GM19463 (cell line): ENCODE data around the gene ZNF383.
"Not testable (repeated sequence)": the region's sequence is repeated elsewhere in the genome, so short reads cannot be mapped to it uniquely, and the experiment has no call there.

Source experiments
- ATAC-seq: cut with Tn5 transposase; IDR thresholded peaks from one replicate; pipeline ENCODE4 v1.9.1; 2021; ENCODE audit warnings: mild to moderate bottlenecking, moderate library complexity; ENCODE audit not compliant: unreplicated experiment

The ZNF383 gene

DNA sequence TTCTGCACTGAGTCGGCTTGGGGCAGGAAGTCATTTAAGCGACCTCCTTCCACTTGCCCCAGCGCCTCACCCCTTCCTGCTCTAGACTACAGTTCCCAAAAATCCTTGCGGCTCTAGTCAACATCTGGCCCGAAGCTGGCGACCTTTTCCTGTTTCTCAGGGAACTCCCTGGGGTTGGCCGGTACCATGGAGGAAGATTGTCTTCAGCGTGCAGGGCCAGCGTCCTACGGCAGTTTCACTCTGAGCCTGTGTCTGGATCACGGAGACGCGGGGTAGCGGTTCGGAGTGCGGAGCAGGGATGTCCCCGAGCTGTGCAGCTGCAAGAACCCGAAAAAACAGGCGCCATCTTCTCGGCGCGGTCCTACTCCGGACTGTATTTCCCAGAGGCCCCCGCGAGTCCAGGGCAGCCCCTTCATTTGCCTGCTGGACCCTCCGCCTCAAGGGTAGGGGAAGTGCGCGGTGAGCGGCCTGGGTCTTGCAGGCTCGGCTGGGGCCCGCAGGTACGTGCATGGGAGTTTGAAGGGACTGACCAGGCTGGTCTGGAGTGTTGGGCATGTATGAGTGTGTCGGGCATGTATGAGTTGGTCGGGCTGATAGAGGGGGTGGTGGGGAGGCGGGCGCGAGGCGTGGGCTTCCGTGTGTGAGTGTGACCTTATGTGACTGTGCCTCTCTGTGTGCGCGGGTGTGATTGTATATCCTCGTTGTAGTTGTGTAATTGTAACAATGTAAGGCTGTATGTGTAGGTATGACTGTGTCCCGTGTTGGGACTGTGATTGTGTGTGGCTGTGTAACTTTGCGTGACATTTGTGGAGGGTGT lies at the start of gene ZNF383:
Gene ZNF383 (plus strand): TSS at position 440 of the 817 bp plus-strand sequence. CDS start 12,240 bp downstream, outside the sequence.
- peak; percentile 91 for ATAC-seq

DNA sequence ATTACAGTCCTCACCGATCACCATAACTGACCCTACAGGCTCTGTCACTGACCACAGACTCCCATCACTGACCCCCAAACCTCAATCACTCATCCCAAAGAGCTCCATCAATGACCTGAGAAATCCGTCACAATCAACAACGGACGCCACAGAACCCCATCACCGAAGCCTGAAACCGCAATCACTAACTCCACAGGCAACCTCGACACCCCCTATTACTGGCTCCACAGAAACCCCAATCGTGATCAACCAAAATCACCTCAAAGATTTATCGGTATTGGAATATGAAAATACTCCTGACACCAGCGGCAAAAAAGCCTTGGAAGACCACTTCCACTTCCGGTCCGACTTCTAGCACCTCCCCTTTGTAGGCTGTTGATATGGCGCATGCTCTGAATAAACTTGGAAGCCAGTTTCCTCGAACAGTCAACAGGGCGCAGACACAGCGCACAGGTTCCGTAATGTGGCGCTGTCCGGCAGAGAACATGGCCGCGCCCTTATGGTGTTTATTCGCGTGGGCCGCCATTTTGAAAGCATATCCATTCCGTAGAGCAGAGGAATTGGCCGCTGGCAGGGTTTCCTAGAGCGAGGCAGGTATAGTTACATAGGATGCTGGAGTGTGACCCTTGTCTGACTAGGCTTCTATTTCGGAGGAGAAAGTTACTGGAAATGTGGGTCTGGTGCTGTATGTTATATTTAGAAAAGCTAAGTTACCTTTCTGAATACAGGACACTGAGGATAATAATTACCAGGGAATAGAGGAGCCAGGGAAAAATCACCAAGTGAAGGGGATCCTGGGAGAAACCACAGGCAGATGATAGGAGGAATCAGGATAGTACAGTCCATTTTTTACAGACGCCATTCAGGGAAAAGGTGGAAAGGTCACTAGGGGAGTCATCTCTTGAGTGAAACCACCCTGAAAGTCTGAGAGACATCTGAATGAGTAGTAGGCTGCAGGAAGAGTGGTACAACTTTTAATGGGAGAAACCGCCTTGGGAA lies 45.3 kb upstream of the ZNF383 start, which contains the start of gene ZNF585A:
Gene ZNF585A (minus strand): TSS at position 328 of the 999 bp plus-strand sequence. CDS start 2,785 bp downstream, outside the sequence.
- ATAC-seq: peak; percentile 99

DNA sequence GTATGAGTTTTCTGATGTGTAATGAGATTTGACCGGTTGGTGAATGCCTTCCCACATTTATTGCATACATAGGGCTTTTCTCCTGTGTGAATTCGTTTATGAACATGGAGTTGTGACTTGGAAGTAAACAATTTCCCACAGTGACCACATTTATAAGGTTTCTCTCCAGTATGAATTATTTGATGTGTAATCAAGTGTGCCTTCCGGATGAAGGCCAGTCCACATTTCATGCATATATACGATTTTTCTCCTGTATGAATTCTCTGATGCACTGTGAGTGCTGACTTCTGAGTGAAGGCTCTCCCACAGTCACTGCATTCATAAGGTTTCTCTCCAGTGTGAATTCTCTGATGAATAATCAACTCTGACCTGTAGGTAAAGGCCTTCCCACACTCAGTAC lies 31.9 kb upstream of the ZNF383 start:
- not testable (repeated sequence) for ATAC-seq

DNA sequence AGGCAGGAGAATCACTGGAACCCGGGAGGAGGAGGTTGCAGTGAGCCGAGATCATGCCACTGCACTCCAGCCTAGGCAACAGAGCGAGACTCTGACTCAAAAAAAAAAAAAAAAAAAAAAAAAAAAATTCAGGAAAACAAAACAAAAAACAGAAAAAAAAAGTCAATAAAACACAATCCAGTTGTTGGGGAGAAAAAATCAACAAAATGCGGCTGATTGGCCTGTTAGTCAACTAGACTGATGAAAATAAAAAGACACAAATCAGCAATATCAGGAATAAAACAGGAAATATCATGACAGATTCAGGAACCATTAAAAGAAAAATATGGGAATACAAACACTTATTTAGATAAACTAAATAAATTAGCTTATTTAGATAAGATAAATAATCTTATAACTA lies 22.8 kb upstream of the ZNF383 start:
- ATAC-seq: not testable (repeated sequence)

DNA sequence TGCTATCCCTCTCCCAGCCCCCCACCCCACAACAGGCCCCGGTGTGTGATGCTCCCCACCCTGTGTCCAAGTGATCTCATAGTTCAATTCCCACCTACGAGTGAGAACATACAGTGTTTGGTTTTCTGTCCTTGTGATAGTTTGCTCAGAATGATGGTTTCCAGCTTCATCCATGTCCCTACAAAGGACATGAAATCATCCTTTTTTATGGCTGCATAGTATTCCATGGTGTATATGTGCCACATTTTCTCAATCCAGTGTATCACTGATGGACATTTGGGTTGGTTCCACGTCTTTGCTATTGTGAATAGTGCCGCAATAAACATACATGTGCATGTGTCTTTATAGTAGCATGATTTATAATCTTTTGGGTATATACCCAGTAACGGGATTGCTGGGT lies 20.9 kb upstream of the ZNF383 start:
- not testable (repeated sequence) for ATAC-seq

DNA sequence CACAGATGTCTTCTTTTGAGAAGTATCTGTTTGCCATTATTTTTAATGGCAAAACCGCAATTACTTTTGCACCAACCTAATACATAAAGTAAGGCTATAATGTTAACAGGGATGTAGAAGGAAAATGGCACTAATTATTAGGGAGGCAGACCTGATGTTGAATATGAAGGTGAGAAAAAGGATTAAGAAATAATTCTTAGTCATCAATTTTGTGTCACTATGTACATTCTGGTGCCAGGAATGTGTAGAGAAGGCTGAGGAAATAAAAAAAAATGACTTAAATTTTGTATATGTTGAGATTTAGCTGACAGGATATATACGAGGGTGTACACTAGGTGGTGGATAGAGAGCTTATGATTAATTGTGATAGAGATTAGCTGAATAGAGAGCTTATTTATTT lies 20.2 kb upstream of the ZNF383 start:
- ATAC-seq: no peak

DNA sequence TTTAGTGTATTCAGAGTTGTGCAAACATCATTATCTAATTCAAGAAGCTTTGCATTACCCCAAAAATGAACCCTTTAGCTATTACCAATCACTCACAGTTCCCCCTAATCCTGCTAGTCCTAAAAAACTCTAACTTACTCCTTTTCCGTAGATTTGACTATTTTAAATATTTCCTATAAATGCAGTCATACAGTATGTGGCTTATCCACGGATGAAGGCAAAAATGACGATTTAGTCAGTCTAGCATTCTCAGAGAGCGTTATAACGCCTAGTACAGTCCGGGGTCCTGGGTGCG lies 587 bp upstream of the ZNF383 start:
- ATAC-seq: no peak

DNA sequence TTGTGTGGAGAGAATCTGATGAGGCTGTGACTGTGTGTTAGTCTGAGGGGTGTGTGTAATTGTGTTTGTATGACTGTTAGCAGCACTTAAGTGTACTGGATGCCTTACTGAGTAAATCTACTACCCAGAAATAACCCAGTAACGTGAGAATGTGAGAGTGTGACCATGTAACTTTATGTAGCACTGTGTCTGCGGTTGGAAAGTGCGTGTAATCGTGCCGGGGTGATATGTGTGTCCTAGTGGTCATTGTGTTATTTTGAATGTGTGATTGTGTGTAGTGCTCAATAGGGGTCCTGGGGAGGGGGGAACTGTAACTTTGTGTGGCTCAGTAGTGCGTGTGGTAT lies 550 bp downstream of the ZNF383 start:
- ATAC-seq: no peak

DNA sequence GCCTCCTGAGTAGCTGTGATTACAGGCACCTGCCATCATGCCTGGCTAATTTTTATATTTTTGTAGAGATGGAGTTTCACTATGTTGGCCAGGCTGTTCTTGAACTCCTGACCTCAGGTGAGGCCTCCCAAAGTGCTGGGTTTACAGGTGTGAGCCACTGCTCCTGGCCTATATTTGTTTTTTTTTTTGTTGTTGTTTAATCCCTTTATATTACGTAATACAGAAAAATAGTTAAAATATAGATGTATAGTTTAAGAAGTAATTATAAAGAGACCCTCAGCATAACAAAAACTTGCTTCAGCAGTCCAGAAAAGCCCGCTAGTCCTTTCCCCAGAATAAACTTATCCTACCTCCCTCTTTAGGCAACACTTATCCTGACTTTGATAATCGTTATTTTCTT lies 2.4 kb downstream of the ZNF383 start:
- ATAC-seq: no peak

DNA sequence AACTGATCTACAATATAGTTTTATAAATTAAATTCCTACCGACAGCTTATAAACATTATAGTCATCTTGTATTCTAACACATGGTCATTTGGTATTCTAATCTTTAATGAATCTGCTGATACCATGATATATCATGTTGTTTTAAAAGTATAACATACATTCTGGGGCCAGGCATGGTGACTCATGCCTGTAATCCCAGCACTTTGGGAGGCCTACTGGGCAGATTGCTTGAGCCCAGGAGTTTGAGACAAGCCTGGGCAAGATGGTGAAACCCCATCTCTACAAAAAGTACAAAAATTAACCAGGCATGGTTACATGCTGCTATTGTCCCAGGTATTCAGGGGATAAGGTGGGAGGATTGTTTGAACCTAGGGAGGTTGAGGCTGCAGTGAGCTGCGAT lies 3.1 kb downstream of the ZNF383 start:
- ATAC-seq: no peak

DNA sequence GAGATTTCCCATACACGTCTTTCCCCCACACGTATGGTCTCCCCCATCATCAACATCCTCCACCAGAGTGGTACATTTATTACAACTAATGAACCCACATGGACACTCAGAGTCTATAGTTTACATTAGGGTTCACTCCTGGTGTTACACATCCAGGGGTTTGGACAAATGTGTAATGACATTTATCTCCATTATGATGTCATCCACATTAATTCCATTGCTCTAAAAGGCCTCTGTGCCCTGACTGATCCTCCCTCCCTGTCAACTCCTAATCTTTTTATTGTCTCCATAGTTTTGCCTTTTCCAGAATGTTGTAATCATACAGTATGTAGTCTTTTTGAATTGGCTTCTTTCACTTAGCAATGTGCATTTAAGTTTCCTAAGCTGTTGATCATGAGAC lies 8.2 kb downstream of the ZNF383 start:
- ATAC-seq: no peak

DNA sequence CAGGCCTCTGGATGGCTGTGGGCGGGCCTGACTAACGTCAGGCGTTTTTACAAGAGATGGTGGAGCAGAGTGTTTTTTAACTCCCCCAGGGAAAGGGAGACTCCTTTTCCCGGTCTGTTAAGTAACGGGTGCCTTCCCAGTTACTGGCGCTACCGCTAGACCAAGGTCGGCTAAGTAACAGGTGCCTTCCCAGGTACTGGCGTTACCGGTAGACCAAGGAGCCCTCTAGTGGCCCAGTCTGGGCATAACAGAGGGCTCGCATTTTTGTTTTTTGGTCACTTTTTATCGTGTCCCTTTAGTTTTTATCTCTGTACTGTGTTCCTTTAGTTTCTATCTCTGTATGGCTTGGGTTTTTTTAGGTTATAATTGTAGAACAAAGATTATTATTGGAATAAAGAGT lies 10.0 kb downstream of the ZNF383 start:
- ATAC-seq: no peak

DNA sequence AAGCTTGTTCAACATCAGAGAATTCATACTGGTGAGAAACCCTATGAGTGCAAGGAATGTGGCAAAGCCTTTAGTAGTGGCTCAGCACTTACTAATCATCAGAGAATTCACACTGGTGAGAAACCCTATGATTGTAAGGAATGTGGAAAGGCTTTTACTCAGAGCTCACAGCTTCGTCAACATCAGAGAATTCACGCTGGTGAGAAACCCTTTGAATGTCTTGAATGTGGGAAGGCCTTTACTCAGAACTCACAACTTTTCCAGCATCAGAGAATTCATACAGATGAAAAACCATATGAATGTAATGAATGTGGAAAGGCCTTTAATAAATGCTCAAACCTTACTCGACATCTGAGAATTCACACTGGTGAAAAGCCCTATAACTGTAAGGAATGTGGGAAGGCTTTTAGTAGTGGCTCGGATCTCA lies 25.2 kb downstream of the ZNF383 start:
- ATAC-seq: no peak

DNA sequence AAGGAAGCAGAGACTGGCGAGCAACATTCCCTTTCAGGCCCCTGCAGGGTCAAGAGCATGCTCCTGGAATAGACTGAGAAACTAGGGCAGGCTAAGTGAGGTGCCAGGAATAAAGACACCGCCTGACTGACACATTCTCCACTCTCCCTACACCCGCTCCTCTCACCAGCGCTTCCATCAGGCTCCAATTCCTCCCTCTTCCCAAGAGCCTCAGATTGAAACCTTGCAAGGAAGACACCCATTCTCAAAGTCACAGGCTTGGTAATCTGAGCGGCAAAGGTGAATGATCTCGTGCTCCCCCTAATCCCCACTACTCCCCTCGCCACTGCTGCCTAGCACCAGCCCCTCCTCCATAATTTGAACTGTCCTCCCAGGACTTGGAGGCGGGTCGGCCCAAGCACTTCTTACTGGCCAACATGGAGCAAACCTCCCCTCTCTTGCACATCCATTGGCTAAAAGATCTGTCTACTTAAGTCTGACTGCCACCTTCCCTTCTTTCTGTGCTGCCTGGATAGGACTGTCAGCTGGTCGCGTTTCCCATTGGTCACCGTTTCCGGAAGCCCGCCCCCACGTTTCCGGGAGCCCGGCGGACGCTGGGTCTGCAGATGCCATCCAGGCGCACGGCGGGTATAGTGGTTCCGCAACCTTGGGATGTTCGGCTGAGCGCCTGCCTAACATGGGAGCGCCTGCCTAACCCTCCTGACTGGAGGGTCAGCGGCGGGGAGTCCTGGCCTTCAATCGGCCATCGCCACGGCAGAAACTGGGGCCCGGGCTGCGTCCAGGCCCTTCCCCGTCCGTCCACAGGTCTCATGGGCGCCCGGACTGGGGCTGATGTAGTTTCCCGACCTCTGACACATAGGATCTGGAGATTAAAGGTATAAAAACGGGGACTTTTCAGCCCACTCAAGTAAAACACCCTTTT lies 33.6 kb downstream of the ZNF383 start:
- no peak for ATAC-seq

DNA sequence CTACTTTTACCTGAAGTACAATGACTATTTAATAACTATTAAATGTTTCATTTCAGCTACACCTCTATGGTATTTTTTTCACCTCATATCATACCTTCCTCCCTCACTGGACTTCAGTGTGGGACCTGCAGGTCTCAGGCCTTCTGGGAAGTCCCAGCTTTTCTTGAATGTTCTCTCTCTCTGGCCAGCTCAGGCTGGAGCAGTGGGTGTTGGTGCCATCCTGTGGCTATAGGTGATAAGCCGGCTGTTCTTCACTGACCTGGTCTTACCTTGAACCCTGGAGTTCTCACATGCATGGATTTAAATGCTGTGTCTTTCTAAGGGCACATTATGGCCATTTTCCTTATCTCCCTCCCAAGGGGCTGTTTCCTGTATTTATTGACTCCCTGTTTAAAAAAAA lies 45.0 kb downstream of the ZNF383 start:
- ATAC-seq: not testable (repeated sequence)

DNA sequence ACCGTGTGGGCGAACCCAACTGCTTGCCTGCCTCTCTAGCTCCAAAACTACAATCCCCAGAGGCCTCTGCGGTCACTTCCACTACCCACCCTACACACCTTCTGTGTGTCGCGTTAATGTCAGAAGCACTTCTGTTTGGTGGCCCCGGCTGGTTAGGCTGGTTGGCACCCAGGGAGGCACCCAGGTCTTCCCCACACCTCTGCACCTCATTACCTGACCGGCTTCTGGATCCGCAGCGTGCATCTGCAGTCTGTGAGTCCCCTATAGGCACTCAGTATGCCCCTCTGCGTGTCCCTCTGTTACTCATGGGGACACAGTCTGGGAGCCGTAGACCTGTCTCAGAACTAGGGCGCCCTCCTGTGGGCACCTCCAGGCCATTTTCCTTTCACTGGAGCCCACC lies 49.0 kb downstream of the ZNF383 start:
- not testable (repeated sequence) for ATAC-seq

DNA sequence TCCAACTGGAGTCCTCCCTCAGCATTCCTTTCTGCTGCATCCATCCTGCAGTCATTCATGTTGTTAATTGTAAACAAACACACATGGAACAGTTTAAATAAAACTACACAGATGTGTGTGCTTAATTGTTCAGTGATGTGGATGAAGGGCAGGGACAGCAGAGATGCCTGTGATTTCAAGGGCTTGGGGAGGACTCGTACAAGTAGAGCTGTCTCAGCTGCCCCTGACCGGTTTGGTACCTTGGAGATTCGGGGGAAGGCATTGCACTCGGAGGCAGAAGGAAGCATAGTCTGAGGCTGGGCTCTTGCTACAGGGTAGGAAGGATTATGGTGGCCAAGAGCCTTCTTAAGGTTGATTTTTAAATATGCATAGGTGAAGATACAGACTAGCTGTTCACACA lies 49.7 kb downstream of the ZNF383 start:
- ATAC-seq: not testable (repeated sequence)

DNA sequence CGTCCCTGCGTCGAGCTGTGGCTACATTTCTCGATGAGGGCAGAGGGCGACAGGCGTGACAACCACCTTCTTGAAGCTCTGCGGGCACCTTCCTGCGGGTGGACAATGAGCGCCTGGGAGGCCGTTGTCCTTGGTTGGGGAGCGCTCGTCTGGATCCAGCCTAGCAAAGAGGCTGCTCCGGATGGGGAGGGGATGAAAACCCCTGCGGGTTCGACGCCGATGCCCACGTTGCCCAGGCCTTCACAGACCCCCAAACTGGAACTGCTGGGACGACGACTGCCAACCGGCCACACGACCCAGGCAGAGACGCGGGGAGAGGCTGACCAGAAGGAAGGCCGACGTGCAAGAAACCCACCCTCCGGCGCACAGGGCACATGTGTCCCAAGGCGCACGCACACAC lies 62.6 kb downstream of the ZNF383 start:
- ATAC-seq: not testable (repeated sequence)

DNA sequence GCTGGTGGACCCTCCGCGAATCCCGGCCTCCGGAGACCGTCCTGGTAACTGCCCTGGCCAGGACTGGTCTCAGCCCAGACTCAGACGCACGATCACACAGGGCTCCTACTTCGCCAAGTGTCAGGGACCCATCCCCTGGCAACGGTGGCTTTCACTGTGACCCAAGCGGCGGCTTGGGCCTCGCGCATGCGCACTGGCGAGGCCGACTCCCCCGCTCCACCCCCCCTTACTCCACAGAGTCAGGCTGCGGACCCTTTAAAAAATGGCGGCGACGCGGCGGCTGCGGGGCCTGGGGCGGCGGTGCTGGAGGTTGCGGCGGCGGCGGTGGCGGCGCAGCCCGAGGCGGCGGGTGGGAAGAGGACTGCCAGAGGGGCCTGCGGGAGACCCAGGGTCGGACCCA lies 66.0 kb downstream of the ZNF383 start:
- not testable (repeated sequence) for ATAC-seq

DNA sequence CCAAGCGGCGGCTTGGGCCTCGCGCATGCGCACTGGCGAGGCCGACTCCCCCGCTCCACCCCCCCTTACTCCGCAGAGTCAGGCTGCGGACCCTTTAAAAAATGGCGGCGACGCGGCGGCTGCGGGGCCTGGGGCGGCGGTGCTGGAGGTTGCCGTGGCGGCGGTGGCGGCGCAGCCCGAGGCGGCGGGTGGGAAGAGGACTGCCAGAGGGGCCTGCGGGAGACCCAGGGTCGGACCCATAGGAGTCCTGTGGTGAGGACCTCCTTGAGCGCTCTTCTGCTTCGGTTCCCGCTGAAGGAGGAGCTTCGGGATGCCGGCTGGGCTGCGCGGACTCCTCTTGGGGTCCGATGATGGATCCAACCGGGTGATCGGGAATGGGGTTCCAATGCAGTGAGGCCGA lies 71.2 kb downstream of the ZNF383 start:
- ATAC-seq: not testable (repeated sequence)
